GM12873 (cell line): Measurements from ENCODE around the gene AADAT.

Experiments
- CTCF ChIP-seq: IDR thresholded peaks from 2 replicates; pipeline ENCODE4 v1.5.1; 2012; ENCODE audit warnings: low read depth, mild to moderate bottlenecking, moderate library complexity, low read length, control low read depth; ENCODE audit not compliant: insufficient read depth; ENCODE audit errors: missing control alignments

The AADAT gene

DNA sequence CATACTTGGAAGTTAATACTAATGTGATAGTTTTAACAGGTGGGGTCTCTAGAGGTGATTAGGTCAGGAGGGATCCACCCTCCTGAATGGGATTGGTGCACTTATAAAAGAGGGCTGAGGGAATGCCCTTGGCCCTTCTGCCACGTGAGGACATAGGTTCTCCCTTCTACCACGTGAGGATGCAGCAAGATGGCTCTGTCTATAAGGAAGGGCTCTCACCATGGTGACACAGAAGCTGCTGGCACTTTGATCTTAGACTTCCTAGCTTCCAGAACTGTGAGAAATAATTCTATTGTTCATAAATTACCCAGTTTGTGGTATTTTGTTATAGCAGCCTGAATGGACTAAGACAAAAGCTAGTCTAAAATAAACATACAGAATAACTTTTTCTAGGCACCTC lies 1.0 kb downstream of the AADAT start:
- TF ChIP-seq CTCF = no peak

DNA sequence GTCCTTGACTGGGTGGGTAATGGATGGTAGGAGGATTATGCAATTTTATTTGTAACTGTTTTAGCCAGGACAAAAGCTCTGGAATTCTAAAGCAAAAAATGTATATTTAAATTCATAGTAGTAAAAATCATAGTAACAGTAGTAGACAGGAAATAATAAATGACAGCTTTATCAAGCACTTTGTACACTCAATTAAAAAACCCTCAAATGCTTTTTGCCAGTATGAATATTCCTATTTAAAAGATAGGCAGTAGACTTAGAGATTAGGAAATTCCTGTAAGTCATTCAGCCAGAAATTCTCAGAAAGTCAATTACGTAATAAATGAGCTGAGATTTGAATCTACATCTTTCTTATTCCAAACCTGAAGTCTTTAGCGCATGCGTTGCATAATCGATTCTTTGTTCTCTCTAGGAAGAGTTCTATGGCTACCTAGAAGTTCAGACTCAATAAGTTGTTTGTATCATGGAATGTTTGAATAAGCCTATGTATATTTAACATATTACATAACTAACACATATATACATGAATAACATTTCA lies 2.5 kb downstream of the AADAT start:
- no peak for TF ChIP-seq CTCF

GRCh38 chr4:170083541-170083940 lies 6.2 kb downstream of the AADAT start:
- no peak for TF ChIP-seq CTCF

DNA sequence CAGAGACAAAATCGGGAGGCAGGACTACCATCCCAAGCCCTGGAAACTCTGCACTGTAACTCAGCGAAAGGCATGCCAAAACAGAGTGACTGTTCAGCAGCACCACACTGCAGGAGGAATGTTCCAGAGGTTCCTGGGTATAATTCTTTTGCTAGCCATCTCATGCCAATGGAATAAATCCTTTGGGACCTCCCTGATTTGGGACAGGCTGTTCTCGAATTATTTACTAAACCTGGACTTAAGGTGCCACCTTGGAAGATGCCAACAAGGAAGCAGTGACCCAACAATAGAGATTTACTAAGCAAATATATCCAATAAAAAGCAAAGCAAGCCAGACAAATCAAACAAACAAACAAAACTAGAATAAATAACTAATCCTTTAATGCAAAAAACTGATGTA lies 9.3 kb downstream of the AADAT start:
- TF ChIP-seq CTCF = no peak

GRCh38 chr4:170079981-170080380 lies 9.8 kb downstream of the AADAT start:
- TF ChIP-seq CTCF = no peak

DNA sequence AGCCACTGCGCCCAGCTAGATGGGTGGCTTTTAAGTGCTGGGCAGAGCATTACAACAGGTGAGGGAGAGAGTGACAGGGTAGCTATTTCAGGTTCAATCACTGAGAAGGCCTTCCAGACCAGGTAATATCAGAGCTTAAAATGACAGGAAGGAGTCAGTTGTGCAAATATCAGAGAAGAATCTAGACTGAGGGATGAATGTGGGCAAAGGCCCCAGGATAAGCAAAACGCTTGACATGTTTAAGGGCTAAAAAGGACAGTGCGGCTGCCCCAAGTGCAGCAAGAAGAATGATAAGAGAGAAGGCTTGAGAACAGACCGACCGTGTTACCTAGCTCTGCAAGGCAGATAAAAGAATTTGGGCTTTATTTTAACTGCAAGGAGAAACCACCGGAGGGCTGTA lies 18.6 kb downstream of the AADAT start:
- TF ChIP-seq CTCF = no peak

GRCh38 chr4:170068438-170069128 lies 21.2 kb downstream of the AADAT start:
- no peak for TF ChIP-seq CTCF

DNA sequence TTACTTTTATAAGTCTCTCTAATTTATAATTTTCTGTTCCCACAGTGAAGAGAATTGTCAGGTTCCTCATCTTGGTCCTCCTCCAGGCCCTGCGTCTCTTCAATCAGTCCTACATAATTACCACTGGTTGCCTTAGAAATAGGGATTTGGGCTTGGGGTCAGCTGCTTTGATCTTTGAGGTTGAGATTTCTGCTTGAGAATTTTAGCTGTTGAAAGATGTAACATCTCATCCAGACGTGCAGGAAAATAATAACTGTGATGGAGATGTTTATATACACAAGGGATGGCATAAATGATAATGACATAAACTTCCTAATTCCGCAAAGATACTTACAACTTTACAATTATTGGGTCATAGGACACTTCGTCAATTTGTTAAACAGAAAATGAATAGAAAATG lies 30.3 kb downstream of the AADAT start:
- no peak for TF ChIP-seq CTCF
